ENCODE results near the gene RIPOR2. TPM values are rescaled to one million over a fixed set of nuclear protein-coding genes. Genes with fewer than 3 reads are reported as not detected.

Gene RIPOR2
- total and polyA plus RNA-seq, 8 donors: 2.0 to 19.3 (median 9.4) TPM; not detected in 1

- no peaks in the 10 kb centered on the region for H3K36me3 ChIP-seq
- intact Hi-C loops (cut with DNase I; ENCODE audit: low total_unique reads): no loop called here
- peak in 2 of 3 donors; percentile 5 to 11 for TF ChIP-seq POLR2AphosphoS5 (IDR thresholded peaks at IDR 0.05)
- no peak for TF ChIP-seq POLR2A (IDR thresholded peaks at IDR 0.05)
- no peak for TF ChIP-seq EP300 (IDR thresholded peaks at IDR 0.05)
- TF ChIP-seq CTCF (IDR thresholded peaks at IDR 0.05): no peak
- peak overlapping the region; percentile 57 to 73 (median 66) for H3K4me3 ChIP-seq
- DNase-seq: peak; percentile 61 to 91
- no peaks in the 10 kb centered on the region for H3K9me3 ChIP-seq
- whole genome bisulfite sequencing, 5 donors: 0 to 1% (median 0%) methylated on average over 21 to 56 of the region's 56 CpGs
- H3K4me1 ChIP-seq: peaks cover 17 to 51% (median 33%) of the 10 kb centered on the region in 4 donors
- peak overlapping the region in 4 of 5 donors; percentile 50 to 85 (median 68) for H3K27ac ChIP-seq
- peaks cover 0 to 7% (median 0%) of the 10 kb centered on the region in 3 donors for H3K27me3 ChIP-seq
These were observed 24.6 kb downstream of the RIPOR2 start for GRCh38 chr6:24910961-24911725.

- Histone ChIP-seq H3K9me3 (no peaks in the 10 kb centered on the region), H3K4me1 (peaks cover 17 to 51% (median 33%) of the 10 kb centered on the region in 4 donors), H3K27ac (peak overlapping the region in 4 of 5 donors; percentile 50 to 85 (median 68)), H3K36me3 (no peaks in the 10 kb centered on the region), H3K4me3 (peak overlapping the region; percentile 57 to 73 (median 66)), H3K27me3 (peaks cover 0 to 7% (median 0%) of the 10 kb centered on the region in 3 donors)
- DNase-seq: no peak
- TF ChIP-seq CTCF (IDR thresholded peaks at IDR 0.05) (no peak), POLR2AphosphoS5 (IDR thresholded peaks at IDR 0.05) (no peak), EP300 (IDR thresholded peaks at IDR 0.05) (no peak), POLR2A (IDR thresholded peaks at IDR 0.05) (no peak)
- intact Hi-C loops (cut with DNase I; ENCODE audit: low total_unique reads): no loop called here
- WGBS, 5 donors: 3 to 8% (median 3%) methylated on average over 26 to 33 of the region's 33 CpGs
These were observed 25.3 kb downstream of the RIPOR2 start for GRCh38 chr6:24910331-24910960.

GRCh38 chr6:24909241-24910216 lies 26.2 kb downstream of the RIPOR2 start:
- Histone ChIP-seq H3K27ac (peak overlapping the region in 4 of 5 donors; percentile 50 to 85 (median 68)), H3K27me3 (peaks cover 0 to 7% (median 0%) of the 10 kb centered on the region in 3 donors), H3K4me1 (peaks cover 17 to 51% (median 33%) of the 10 kb centered on the region in 4 donors), H3K4me3 (peak overlapping the region; percentile 57 to 73 (median 66)), H3K36me3 (no peaks in the 10 kb centered on the region), H3K9me3 (no peaks in the 10 kb centered on the region)
- WGBS, 5 donors: 50 to 60% (median 54%) methylated on average over 20 of the region's 20 CpGs
- no peak for DNase-seq
- TF ChIP-seq EP300 (IDR thresholded peaks at IDR 0.05) (no peak), CTCF (IDR thresholded peaks at IDR 0.05) (no peak), POLR2A (IDR thresholded peaks at IDR 0.05) (no peak), POLR2AphosphoS5 (IDR thresholded peaks at IDR 0.05) (no peak)
- intact Hi-C loops (cut with DNase I; ENCODE audit: low total_unique reads): no loop called here

Measured in stomach (tissue), 9 donors.